BJ (cell line): ENCODE data around the gene FAF1. TPM values are rescaled to one million over a fixed set of nuclear protein-coding genes. Genes with fewer than 3 reads are reported as not detected.

Experiments
- CTCF ChIA-PET: fragments of 350-600 bp; formaldehyde crosslinking; extraction: SDS; loops from one replicate; lab custom pipeline; 2021; ENCODE audit warnings: antibody characterized with exemption, inconsistent platforms; lab: Yijun Ruan, JAX
- POLR2A ChIA-PET: fragments of 300-600 bp; sonication (Branson Sonifier 250); formaldehyde crosslinking; extraction: SDS; loops from one replicate; lab custom pipeline; 2021; ENCODE audit warnings: antibody characterized with exemption; lab: Charles Lee
- DNase-seq: peaks from one replicate; pipeline ENCODE4 v3.0.0-alpha.2; 2011; ENCODE audit warnings: low read depth
- H3K27me3 ChIP-seq: 2 replicates; pipeline ENCODE4 v1.6.0; 2011; ENCODE audit warnings: low read length; ENCODE audit not compliant: control insufficient read depth, insufficient read depth
- H3K36me3 ChIP-seq: 2 replicates; pipeline ENCODE4 v1.5.1; 2011; ENCODE audit warnings: low read length; ENCODE audit not compliant: control insufficient read depth, insufficient read depth
- H3K4me3 ChIP-seq: 2 replicates; pipeline ENCODE4 v1.5.1; 2011; ENCODE audit warnings: low read depth, mild to moderate bottlenecking, control low read depth, low read length
- polyA plus RNA-seq: library from polyadenylated mRNA; depleted of rRNA; stranded (reverse); fragments of >200 nt; gene quantifications from 2 replicates; pipeline ENCODE4 v1.2.3, GENCODE V29; 2011
- TF ChIP-seq, protein P1 (sequence below): IDR thresholded peaks from 2 replicates; pipeline ENCODE4 v1.5.1; 2011; ENCODE audit warnings: low read depth, mild to moderate bottlenecking, control low read depth, inconsistent platforms, low read length, moderate library complexity; ENCODE audit not compliant: insufficient read depth

FAF1 gene
- polyA plus RNA-seq, 1 experiment, result 15.5 TPM

DNA sequence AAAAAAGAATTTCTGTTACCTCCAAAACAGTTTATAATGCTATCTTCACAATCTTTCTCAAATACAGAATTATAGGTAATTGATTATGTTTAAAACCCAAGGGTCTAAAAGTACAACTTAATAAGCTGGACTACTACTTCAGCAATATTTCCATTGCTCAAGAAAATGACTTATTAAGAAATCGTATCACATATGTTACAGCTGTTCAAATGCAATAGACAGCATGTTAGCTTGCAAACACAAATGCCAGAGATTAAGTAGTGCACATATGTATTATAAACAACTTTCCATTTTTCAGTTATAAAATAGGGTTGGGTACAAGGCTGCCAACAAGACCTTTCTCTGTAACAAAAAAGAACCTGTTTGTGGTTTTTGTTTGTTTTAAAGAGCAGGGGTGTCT lies 325.8 kb downstream of the FAF1 start:
- DNase-seq, result no peak
- Histone ChIP-seq H3K36me3 (no peaks in the 10 kb centered on the region), H3K27me3 (no peaks in the 10 kb centered on the region), H3K4me3 (no peak overlapping the region)
- TF ChIP-seq, protein P1, sequence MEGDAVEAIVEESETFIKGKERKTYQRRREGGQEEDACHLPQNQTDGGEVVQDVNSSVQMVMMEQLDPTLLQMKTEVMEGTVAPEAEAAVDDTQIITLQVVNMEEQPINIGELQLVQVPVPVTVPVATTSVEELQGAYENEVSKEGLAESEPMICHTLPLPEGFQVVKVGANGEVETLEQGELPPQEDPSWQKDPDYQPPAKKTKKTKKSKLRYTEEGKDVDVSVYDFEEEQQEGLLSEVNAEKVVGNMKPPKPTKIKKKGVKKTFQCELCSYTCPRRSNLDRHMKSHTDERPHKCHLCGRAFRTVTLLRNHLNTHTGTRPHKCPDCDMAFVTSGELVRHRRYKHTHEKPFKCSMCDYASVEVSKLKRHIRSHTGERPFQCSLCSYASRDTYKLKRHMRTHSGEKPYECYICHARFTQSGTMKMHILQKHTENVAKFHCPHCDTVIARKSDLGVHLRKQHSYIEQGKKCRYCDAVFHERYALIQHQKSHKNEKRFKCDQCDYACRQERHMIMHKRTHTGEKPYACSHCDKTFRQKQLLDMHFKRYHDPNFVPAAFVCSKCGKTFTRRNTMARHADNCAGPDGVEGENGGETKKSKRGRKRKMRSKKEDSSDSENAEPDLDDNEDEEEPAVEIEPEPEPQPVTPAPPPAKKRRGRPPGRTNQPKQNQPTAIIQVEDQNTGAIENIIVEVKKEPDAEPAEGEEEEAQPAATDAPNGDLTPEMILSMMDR, result no peak
- ChIA-PET CTCF (interaction anchor here (0.9 to 1.2 kb wide), 2 partner anchors 70 to 89 kb away, joined by 3 read pairs; no protein-coding TSS in a partner anchor), POLR2A (no interaction called here)

GRCh38 chr1:50633465-50633864 lies 326.6 kb downstream of the FAF1 start:
- DNase-seq, result no peak
- POLR2A ChIA-PET, result no interaction called here
- TF ChIP-seq, protein P1, result no peak
- CTCF ChIA-PET, result interaction anchor here (0.6 to 1.8 kb wide), 6 partner anchors 10 to 605 kb away, joined by 3 to 8 read pairs (median 3); no protein-coding TSS in a partner anchor
- Histone ChIP-seq H3K36me3 (no peaks in the 10 kb centered on the region), H3K27me3 (no peaks in the 10 kb centered on the region), H3K4me3 (no peak overlapping the region)

DNA sequence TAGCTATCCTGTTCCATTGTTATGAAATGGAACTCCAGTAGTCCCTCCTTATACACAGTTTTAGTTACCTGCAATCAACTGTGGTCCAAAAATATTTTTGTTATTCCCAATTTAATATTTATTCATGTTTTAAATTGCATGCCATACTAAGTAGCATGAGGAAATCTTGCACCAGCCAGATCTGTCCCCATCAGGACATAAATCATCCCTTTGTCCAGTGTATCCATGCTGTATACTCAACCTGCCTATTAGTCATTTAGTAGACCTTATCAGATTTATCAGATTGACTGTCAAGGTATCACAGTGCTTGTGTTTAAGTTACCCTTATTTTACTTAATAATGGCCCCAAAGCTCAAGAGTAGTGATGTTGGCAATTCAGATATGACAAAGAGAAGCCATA lies 328.9 kb downstream of the FAF1 start:
- H3K27me3 ChIP-seq, result no peaks in the 10 kb centered on the region
- no peak for DNase-seq
- H3K36me3 ChIP-seq, result no peaks in the 10 kb centered on the region
- no peak overlapping the region for H3K4me3 ChIP-seq
- ChIA-PET CTCF (no interaction called here), POLR2A (no interaction called here)
- TF ChIP-seq, protein P1, result no peak

DNA sequence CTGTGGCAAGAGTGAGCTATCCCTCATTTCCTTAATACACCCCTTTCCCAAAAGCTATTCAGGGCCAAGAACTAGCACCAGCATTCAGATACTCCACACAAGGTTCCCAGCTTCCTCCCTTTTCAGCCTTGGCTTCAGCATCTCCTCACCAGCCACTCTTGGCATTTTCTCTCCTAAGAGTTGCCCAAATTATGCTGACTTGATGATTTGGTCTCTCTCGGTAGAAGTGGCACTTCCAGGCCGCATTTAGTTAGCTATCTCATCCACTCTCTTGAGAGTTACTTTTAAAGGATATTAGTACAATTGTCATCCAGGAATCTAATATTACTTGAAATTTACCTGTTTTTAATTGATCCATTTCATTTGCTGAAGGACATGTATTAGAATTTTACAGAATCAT lies 337.8 kb downstream of the FAF1 start:
- POLR2A ChIA-PET, result no interaction called here
- DNase-seq, result no peak

DNA sequence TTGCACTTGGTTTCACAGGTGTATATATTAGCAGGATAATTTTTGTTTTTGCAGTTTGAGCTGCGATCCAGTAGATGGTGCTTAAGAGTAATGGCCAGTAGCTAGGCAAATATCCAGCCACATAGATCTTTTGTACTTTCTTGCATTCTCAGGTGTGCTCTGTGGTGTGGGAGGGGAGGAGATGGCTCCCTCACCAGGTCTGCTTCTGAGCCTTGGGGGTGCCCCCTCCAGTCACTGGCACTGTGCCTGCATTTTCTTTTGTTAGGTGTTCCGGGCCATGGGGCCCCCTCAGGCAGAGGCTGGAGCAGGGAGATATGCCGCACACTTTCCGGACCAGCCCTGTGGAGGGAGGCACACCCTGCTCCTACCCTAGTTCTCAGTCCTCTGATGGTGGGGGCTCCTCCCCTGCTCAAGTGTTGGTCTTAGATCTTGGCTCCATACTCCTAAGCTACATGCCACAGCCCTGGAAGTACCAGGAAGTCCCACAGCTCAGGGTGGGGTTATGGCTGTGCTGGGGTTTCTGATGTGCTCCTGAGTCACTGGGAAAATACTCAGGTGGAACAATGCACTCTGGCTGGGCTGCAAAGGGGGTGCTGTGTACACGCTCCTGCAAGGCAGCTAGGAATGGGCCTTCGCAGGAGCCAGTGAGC lies 339.3 kb downstream of the FAF1 start:
- POLR2A ChIA-PET, result no interaction called here

More for the DNA sequence above, 337.8 kb downstream of the FAF1 start:
- TF ChIP-seq, protein P1, result no peak
- H3K4me3 ChIP-seq, result no peak overlapping the region
- no peaks in the 10 kb centered on the region for H3K36me3 ChIP-seq
- CTCF ChIA-PET, result interaction anchor here (2.2 to 5.1 kb wide), 3 partner anchors 17 to 81 kb away, joined by 5 to 29 read pairs (median 25); no protein-coding TSS in a partner anchor
- no peaks in the 10 kb centered on the region for H3K27me3 ChIP-seq

More for the DNA sequence above, 339.3 kb downstream of the FAF1 start:
- TF ChIP-seq, protein P1, result peak; percentile 58
- Histone ChIP-seq H3K36me3 (no peaks in the 10 kb centered on the region), H3K27me3 (no peaks in the 10 kb centered on the region), H3K4me3 (no peak overlapping the region)
- DNase-seq, result no peak
- CTCF ChIA-PET, result interaction anchor here (0.6 to 5.1 kb wide), 18 partner anchors 8 to 116 kb away, joined by 3 to 29 read pairs (median 3); no protein-coding TSS in a partner anchor
